Gastroesophageal sphincter (tissue), 3 donors: ENCODE measurements around the gene TTC39C.

Source experiments
- CTCF ChIP-seq, 4 experiments: fragments of 200-600 bp in 2 of 4; fragments of 450-650 bp in 2 of 4; sonication (generic) in 1 of 4; IDR thresholded peaks; one replicate each; pipeline ENCODE4 v1.5.1; 2017 to 2019; ENCODE audit warnings: antibody characterized with exemption in 4 of 4, mild to moderate bottlenecking in 2 of 4, moderate library complexity in 2 of 4
- POLR2A ChIP-seq, 2 donors: fragments of 450-650 bp; IDR thresholded peaks; one replicate each; pipeline ENCODE4 v1.6.1; 2017; ENCODE audit warnings: antibody characterized with exemption in 2 of 2, mild to moderate bottlenecking in 2 of 2, moderate library complexity in 1 of 2
- POLR2AphosphoS5 ChIP-seq: sonication (generic); formaldehyde crosslinking; IDR thresholded peaks from one replicate; pipeline ENCODE4 v1.6.1; 2017; ENCODE audit warnings: antibody characterized with exemption

- TF ChIP-seq POLR2A (IDR thresholded peaks at IDR 0.05), result no peak
- no peak for TF ChIP-seq CTCF (IDR thresholded peaks at IDR 0.05)
- TF ChIP-seq POLR2AphosphoS5, result no peak
Measured at GRCh38 chr18:24010673-24011072, 3.9 kb upstream of the TTC39C start.
